T-helper 1 cell treated with Interleukin-12 subunit alpha and Interleukin-12 subunit beta and Interleukin-4 antibody, amounts not matched to agents 30 ng/mL and 1 ng/mL, for 36 hours (primary cell): Measurements from ENCODE around the gene EEFSEC. TPM values are rescaled to one million over a fixed set of nuclear protein-coding genes. Genes with fewer than 3 reads are reported as not detected.

Experiments used
- intact Hi-C: fragments of 100-400 bp; cut with micrococcal nuclease; formaldehyde crosslinking; loops from one replicate; pipeline ENCODE4 v1.15.1; 2024
- total RNA-seq: library from RNA; stranded (reverse); gene quantifications from 2 replicates; pipeline ENCODE4 v1.2.3, GENCODE V29; 2022

Gene EEFSEC
- total RNA-seq, 1 donor from 2014 or later, result 15.9 TPM

DNA sequence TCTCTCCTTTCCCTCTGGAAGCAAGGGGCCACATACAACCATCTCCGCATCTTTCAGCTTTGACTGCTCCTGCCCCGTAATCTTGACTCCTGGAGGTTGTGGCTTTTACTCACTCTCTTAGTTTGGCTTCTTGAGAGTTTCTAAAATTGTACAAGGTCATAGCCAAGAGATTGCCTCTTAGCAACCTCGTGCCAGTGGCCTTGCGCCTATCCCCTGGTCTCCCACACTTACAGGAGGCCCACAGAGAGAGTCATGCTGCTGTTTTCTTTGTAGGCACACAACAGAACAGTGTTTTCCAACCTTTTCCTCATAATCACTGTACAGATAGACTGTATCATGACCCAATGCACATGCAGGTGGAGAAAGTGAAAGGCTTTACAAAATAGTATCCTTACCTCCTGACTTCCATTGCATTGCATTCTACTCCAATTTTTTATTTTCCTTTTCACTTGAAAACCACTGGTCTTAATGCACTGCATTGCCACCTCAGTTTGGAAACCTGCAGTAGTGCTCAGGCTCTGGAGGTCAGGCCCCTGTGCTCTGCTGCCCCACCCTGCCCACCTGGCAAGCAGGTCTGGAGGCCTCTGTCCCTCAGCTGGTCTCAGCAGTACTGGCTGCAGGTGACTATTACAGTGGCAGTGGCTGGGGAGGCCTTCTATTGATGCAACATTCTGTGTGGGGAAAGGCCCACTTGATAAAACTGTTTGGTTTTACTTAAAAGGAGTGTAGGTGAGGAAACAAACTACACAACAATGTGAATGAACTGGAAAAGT, 157.2 kb downstream of the EEFSEC start:
- intact Hi-C loops, result no loop called here

DNA sequence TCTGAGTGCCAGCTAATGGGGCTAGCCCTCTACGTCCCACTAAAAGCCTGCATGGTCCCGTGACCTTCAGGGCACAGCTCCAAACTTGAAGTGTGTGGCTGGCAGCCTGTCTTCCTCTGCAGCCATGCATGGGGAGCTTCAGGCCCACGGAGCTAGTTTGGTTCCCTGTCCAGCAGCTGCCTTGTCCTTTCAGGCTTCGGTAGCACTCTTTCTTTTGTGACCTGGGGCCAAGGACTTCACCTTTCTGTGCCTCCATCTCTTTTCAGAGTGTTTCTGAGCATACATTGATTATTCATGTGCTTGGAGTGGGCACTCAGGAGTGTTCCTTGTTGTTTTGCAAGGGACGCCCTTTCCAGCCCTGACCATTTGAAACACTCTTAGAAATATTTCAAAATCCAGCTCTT, 158.2 kb downstream of the EEFSEC start:
- intact Hi-C loops, result no loop called here

DNA sequence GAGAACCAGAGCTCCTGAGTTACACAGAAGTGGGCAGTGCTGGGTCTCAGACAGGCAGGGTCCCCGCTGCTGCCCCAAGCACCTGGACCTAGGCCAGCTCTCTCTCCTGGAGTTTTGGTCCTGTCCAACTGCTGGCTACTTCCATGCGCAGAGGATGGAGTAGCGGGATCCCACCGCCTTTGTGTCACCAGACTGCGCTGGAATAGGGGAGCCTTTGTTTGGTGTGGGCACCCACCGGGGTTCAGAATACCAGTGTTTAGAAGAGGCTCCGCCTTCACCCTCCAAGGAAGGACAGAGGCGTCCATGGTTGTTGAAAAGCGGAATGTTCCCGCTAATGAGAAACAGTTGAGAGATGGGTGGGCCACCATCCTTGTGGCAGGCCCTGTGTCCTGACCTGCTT, 159.0 kb downstream of the EEFSEC start:
- intact Hi-C loops, result no loop called here

DNA sequence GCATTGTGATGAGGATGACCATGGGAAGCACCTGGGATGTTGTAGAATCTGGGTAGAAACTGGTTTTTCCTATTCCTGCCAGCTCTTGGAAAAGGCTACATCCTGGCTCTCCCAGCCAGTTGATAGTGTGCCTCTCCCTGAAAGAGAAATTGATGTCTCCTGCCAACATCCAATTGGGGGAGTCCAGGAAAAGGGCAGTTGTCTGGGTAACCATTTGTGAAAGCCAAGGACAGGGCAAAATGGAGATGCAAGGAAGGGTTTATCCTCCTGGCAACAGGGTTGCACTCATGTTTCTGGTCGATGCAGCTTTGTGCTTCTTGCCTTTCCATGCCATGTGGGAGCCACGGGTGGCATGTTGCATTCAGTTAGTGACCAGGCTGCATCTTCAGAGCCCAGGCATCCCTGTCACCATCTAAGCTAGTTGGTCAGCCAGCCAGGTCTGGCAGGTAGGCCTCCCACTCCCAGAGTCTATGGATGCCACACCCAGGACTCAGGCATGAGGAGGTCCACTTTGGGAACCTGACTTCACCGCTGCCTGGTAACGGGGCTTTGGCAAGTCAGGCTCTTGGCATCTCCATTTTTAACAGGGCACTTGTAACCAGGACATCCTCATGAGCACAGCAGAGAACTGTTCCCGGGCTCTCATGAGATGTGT, 159.9 kb downstream of the EEFSEC start:
- intact Hi-C loops, result no loop called here

DNA sequence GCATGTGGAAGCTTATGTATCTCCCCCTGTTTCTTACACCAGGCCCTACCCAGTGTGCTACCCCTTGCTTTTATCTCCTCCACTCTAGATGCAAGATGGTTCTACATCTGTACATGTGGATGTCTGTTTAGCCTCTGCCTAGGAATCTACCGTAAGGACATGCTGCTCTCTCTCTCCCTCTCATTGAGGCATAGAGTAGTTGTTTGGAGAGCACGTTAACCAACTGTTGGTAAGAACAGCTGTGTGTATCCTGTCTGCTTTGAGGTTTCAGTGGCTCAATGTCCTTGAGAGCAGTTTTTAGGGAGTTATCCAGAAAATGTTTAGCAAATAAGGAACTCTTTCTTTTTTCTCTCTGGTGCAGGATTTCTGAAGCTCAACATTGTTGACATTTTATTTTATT, 160.7 kb downstream of the EEFSEC start:
- intact Hi-C loops, result no loop called here

DNA sequence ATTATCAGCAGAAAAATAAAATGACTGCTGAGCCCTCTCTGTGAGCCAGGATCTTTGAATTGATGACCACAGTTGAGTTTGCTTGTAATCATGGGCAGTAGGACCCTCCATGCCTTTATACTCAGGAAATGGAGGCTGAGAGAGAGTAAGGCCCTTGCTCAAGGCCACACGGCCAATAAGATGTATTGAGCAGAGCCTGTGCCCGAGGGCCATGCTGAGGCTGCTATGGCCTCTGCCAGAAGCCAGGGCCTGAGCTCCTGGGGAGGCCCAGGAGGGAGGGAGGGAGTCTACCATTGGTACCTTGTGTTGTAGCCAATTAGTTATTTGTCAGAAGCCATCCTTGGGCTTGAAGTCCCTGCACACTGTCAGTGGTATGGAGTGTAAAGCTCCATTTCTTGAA, 162.0 kb downstream of the EEFSEC start:
- intact Hi-C loops, result loop anchor here (5.0 kb wide), 1 partner anchor 73 kb away; no protein-coding TSS in a partner anchor

DNA sequence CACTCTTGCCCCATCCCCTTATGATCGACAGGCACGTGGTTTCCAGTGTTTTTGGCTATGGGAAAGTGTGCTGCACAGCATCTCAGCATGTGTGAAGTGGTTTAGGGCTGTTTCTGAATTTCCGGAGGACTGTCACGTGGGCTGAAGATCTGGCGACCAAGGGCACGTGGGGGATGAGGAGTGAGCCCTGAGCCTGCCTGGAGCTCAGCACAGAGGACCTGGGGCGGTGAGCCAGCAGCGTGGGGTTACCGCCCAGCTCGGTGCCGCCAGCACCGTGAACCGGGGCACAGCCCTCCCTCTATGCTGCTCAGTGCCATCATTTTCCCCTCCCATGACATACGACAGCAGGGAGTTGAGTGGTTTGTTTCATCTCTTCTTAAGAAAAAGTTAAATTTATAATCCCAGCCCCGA, 163.2 kb downstream of the EEFSEC start:
- intact Hi-C loops, result loop anchor here (5.0 kb wide), 1 partner anchor 74 kb away; no protein-coding TSS in a partner anchor

DNA sequence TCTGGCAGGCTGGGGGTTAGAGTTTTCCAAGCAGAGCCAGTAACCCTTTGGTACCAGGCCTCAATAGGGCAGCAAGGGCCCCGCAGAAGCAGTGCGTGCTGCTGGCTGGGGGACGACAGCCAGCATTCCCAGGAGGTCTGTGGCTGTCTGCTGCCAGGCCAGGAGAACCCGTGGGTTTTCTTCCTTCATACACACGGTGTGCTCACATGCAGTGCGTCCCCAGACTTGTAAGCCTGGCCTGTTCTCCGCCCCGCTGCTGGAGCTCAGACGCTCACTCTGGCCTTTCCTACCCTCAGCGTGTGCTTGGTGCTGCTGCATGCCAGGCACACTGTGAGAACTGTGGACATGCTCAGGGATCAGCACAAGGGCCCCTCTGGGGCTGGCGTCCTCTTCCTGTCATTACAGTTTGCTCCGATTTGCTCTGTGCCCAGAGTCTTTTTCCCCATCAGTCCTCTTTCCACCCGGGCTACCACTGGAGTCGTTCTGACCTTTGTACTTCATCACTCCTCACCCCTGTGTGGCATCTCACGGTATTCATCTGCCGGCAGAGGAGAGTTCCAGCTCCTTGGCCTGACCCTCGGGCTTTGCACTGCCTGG, 163.9 kb downstream of the EEFSEC start:
- intact Hi-C loops, result loop anchor here (5.0 kb wide), 1 partner anchor 75 kb away; no protein-coding TSS in a partner anchor

DNA sequence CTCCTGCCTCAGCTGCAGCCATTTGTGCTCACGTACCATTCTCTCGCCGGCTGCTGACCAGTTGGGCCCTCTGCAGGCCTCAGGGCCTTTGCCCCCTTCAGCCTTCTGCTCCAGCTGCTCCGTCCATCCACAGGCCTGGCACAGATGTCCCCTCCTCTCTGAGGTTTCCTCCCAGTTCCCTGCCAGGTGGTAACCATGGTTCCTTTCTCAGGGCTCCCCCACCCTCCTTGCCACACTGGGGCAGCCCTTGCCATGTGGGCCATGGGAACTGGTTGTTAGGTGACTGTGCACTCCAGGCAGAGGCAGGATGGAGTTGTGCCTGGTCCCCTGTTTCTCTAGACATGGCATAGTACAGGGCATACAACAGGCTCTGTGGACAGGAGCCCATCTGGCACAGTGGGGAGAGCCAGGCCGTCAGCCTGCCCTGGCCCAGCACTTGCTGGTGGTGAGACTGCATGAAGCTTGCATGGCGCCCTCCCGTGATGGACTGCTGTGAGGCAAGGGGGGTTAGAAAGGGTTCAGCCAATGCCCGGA, 164.5 kb downstream of the EEFSEC start:
- intact Hi-C loops, result loop anchor here (5.0 kb wide), 1 partner anchor 75 kb away; no protein-coding TSS in a partner anchor

DNA sequence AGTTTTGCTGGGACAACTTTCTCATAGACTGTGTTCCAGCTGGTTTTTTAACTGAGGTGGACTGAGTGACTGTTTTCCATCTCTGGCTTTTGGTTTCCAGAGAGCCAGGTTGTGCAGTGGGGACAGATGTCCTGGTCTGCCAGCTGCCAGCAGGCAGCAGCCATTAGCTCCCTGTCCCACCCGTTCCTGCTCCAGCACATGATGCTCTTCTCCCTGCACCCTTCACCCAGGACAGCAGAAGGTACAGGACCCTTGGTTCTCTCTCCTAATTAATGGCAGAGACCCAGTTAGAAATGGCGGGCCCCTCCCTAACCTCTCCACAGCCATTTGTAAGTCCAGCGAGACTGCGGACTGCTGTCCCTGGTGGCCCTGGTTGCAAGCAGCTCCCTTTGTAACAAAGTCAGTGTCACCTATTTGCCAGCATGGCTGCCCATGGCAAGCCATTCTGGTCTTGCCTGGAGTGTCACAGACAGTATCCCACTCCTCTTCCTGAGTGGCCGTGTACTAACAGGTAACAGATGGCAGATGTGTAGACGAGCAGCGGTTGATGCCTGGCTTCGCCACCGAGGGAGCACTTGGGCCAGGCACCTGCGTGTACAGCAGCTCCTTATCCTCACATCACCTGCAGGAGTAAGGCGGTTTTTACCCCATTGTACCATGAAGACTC, 165.1 kb downstream of the EEFSEC start:
- intact Hi-C loops, result loop anchor here (5.0 kb wide), 1 partner anchor 76 kb away; no protein-coding TSS in a partner anchor

DNA sequence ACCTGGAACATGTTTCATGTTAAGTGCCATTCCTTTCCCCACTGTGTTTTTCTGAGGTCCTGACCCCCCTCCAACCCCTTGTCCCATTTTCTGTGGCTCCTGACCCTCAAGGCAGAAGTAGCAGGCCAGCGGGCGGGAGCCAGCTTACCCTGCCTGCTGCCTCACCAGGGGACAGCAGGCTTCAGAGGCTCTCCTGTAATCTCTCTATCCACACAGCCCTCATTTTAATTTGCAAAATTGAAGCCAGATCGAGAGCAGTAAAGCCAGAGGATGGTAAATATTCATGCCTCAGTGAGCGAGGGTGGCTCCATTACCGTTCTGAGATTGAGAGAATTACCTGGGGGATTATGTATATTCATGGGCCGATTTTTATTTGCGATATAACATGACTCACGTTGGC, 165.8 kb downstream of the EEFSEC start:
- intact Hi-C loops, result loop anchor here (5.0 kb wide), 1 partner anchor 77 kb away; no protein-coding TSS in a partner anchor

DNA sequence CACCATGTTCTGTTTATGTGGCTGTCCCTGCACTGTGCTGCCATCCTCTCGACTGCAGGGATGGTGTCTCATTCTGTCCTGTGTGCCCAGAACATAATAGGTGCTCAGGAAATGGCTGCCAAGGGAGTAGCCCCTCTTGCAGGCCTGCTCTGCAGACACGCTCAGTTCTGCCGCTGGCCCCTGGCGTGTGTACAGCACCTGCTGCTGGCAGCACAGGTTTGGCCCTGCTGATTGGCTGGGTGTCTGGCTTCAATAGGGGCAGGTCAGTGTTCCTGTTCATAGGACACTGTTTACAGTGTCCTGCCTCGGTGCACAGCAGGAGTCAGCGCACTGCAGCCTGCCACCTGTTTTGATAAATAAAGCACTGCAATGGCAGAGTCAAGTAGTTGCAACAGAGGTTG, 166.5 kb downstream of the EEFSEC start:
- intact Hi-C loops, result loop anchor here (5.0 to 10.0 kb wide), 2 partner anchors 77 to 145 kb away; no protein-coding TSS in a partner anchor

DNA sequence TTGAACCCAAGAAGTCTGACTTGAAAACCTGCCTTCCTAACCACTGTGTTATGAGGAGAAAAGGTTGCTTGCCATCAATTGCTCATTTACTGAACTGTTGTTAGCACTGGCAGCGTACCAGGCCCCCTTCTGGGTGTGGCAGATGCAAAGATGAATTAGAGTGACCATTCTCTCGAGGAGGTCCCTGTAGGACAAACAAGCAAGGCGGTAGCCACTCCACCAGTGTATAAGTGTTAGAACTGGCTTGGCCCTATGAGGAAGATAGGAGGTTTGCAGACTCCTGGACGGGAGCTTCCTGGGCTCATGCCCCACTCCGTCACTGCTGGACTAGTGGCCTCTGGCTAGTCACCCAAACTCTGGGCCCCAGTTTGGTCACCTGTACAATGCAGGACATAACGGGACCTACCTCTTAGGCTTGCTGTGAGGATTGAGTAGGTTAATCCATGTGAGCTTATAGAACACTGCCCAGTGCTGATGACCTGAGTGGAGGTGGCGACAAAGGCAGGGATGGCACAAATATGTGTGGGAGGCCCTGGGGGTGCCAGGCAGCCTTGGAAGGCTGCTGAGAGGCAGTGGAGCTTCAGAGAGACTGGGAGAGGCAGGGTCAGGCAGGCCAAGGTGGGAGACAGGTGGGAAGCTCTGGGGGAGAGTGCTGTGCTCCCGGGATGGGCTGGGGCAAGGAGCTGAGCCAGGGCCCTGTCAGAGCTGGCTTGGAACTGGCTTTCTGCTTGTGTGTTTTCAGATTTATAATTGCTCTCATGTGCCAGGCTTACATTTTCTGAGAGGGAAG, 167.5 kb downstream of the EEFSEC start:
- intact Hi-C loops, result loop anchor here (10.0 kb wide), 1 partner anchor 146 kb away; no protein-coding TSS in a partner anchor

DNA sequence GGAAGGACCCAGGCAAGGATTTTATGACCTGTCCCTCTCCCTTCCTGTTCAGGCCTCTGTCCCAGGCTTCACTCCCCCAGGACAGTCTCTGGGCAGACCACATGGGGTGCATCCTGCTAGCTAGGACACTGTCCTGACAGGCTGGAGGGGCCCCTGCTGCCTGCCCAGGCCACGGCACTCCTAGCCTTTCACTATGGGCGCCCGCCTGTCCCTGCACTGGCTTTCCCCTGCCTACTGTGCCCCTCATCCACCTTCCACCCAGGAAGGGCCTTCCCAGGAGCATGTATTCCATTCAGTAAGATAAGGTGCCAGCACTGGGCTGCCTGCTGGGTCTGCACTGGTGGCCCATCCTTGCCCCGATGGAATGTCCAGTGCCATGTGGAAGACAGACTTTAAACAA, 168.1 kb downstream of the EEFSEC start:
- intact Hi-C loops, result loop anchor here (10.0 kb wide), 1 partner anchor 147 kb away; no protein-coding TSS in a partner anchor

DNA sequence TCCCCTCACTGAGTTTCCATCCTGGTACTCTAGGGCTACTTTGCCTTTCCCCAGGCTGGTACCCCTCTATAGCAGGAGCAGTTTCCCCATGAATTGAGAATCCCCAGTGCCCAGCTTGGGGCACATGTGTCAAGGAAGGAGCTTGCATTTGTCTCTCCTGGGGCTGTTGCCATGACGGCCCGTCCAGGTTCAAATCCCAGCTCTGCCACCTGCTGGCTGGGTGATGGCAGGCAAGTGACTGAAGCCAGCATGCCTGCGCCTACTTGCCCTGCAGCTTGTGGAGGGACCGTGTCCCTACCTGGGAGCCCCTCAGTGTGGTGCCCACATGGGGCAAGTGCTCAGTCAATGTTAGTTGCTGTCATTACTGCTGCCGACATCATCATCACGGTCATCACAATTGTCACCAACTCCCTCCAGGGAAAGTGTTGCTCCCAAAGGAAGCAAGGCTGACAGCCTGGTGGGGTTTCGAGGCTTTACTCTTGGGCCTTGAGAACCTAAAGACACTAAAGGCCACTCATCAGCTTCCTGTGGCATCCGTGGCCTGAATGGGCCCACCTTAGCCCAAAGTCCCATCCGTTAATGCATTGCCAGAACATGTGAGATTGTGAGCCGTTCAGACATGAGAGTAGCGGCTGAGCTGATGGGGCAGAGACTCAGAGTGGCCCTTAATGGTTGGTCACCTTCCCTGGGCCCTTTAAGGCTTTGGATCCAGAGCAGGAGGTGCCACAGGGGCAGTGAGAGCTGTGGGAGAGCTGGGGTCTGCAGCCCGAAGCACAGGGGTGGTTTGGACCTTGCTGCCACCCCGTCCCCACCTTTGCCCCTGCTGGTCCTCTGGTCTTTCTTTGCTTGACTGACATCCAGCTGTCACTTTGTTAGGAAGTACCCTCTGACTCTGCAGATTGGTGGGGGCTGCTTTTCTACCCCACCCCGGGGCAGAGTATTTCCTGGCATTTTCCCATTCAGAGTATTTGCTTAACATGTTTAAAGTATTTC, 169.0 kb downstream of the EEFSEC start:
- intact Hi-C loops, result loop anchor here (1.0 to 10.0 kb wide), 4 partner anchors 95 to 247 kb away; no protein-coding TSS in a partner anchor

DNA sequence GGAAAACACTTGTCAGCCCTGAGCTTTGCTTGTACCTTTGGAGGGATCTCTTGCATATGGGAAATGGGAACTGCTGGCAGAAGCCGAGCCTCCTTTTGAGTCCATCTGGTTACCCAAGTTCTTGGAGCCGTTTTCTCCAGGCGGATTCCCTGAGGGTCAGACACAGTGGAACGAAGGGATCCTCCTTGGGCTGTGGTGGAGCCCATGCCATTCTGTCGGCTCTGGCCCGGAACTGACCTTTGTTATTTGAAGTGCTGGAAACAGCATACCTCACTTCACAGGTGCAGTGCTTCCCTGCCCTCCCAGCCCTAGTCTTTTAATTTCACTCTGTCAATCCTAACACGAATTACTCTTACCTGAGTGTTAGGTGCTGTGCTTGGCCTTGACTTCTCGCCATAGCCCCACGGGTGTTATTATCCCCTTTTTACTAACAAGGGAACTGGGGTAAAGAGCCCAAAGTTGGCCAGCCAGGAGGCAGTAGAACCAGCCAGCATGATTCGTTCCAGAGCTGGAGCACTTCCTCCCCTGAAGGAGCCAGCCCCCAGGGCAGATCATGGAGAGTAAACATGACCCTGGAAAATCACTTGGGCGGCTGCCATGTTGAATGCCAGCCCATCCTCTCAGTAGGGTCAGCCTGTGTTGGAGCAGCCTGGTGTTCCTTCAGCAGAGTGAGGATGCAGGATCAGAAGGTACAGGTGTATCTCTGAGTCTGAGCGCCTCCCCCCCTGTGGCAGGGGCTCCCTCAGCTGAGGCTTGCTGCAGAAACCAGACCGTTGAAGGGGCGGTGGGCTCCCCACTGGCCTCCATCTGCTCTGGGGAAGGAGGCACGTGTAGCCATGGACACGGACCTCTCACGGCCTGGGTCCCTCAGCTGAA, 170.2 kb downstream of the EEFSEC start:
- intact Hi-C loops, result loop anchor here (10.0 kb wide), 1 partner anchor 149 kb away; no protein-coding TSS in a partner anchor

DNA sequence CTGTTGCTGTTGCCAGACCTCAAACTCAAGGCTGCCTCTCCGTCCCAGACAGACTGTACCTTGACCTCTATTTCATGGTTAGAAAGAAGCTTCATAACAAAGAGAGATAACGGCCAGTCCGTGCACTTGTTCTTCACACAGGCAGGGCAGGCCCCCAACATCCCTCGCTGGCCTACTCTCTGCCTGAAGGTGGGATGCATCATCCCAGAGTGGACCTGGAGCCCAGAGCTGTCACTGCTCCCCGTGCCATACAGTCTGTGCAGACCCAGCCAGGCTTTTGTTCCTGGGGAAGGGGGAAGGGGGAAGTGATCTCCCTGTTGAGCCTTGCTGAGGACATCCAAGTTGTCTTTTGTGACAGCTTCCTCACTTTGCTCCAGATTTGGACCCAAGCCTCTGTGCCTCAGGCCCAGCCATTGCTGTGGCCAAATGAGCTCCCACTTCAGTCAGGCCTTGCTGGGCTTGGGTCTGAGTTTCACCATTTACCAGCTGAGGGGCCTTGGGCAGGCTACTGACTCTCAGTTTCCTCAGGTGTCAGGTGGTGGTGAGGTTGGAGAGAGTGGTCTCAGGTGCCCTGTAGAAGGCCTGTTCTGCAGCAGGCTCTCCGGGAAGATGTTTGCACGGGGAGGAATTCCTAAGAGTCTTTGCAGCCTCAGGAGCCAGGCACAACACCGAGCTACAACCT, 171.8 kb downstream of the EEFSEC start:
- intact Hi-C loops, result loop anchor here (10.0 kb wide), 1 partner anchor 150 kb away; no protein-coding TSS in a partner anchor
